WTC11 (cell line): ENCODE results near the gene RWDD4. TPM values are rescaled to one million over a fixed set of nuclear protein-coding genes. Genes with fewer than 3 reads are reported as not detected.

Source experiments
- ATAC-seq: fragments of 200-7000 bp; cut with Tn5 transposase; 2 replicates; pipeline ENCODE4 v1.10.0; 2021; ENCODE audit warnings: mild to moderate bottlenecking, moderate library complexity
- CTCF ChIA-PET: fragments of 300-600 bp; sonication (Branson Sonifier 250); formaldehyde crosslinking; loops from one replicate; lab custom pipeline; 2021; ENCODE audit warnings: antibody characterized with exemption; lab: Charles Lee
- POLR2A ChIA-PET: fragments of 350-600 bp; sonication (Branson Sonifier 250); formaldehyde crosslinking; loops from one replicate; lab custom pipeline; 2021; ENCODE audit warnings: antibody characterized with exemption; lab: Charles Lee
- DNase-seq: peaks from one replicate; pipeline ENCODE4 v3.0.0; 2021; ENCODE audit warnings: low spot score
- H3K27ac Mint-ChIP-seq: 2 replicates; pipeline ENCODE4 v1.8.0; 2021; ENCODE audit warnings: mixed read lengths
- H3K27me3 Mint-ChIP-seq: 2 replicates; pipeline ENCODE4 v1.8.0; 2021; ENCODE audit warnings: low read depth, mild to moderate bottlenecking, moderate library complexity, mixed read lengths
- H3K36me3 Mint-ChIP-seq: 2 replicates; pipeline ENCODE4 v1.8.0; 2021; ENCODE audit warnings: mixed read lengths
- H3K4me1 Mint-ChIP-seq: 2 replicates; pipeline ENCODE4 v1.8.0; 2022; ENCODE audit warnings: mixed read lengths
- H3K4me3 Mint-ChIP-seq: 2 replicates; pipeline ENCODE4 v1.8.0; 2021; ENCODE audit warnings: mild to moderate bottlenecking, moderate library complexity, mixed read lengths
- H3K9me3 Mint-ChIP-seq: 2 replicates; pipeline ENCODE4 v1.8.0; 2021; ENCODE audit warnings: mixed read lengths
- CBFB ChIP-seq: sonication (generic); formaldehyde crosslinking; IDR thresholded peaks from 2 replicates; pipeline ENCODE4 v1.8.1; 2022; ENCODE audit warnings: mild to moderate bottlenecking, low read depth, missing genetic modification reagents
- FOXJ3 ChIP-seq: sonication (generic); formaldehyde crosslinking; IDR thresholded peaks from 2 replicates; pipeline ENCODE4 v1.9.0; 2021; ENCODE audit warnings: missing genetic modification reagents, mild to moderate bottlenecking, borderline replicate concordance
- FOXP1 ChIP-seq: sonication (generic); formaldehyde crosslinking; IDR thresholded peaks from 2 replicates; pipeline ENCODE4 v1.8.0; 2022; ENCODE audit warnings: missing genetic modification reagents, mild to moderate bottlenecking, moderate library complexity, borderline replicate concordance
- JAZF1 ChIP-seq: fragments of 250-450 bp; sonication (Bioruptor Pico); IDR thresholded peaks from 2 replicates; pipeline ENCODE4 v1.9.0; 2021; ENCODE audit warnings: moderate library complexity, mild to moderate bottlenecking, inconsistent platforms
- MXD4 ChIP-seq: fragments of 250-450 bp; sonication (Bioruptor Pico); IDR thresholded peaks from 2 replicates; pipeline ENCODE4 v1.8.0; 2021; ENCODE audit warnings: mild to moderate bottlenecking, moderate library complexity, borderline replicate concordance
- MYBL2 ChIP-seq: sonication (generic); formaldehyde crosslinking; IDR thresholded peaks from 2 replicates; pipeline ENCODE4 v1.8.1; 2023; ENCODE audit warnings: mild to moderate bottlenecking, moderate library complexity, missing genetic modification reagents
- NFYB ChIP-seq: sonication (generic); formaldehyde crosslinking; conservative IDR thresholded peaks from 2 replicates; pipeline ENCODE4 v1.8.0; 2022; ENCODE audit warnings: low read depth, missing genetic modification reagents
- TEAD1 ChIP-seq: sonication (generic); formaldehyde crosslinking; IDR thresholded peaks from 2 replicates; pipeline ENCODE4 v1.8.0; 2022; ENCODE audit warnings: mild to moderate bottlenecking, missing genetic modification reagents
- TP53 ChIP-seq: sonication (generic); formaldehyde crosslinking; IDR thresholded peaks from 2 replicates; pipeline ENCODE4 v1.8.1; 2023; ENCODE audit warnings: mild to moderate bottlenecking, missing genetic modification reagents
- ZBTB21 ChIP-seq: sonication (generic); formaldehyde crosslinking; IDR thresholded peaks from 2 replicates; pipeline ENCODE4 v1.8.1; 2023; ENCODE audit warnings: mild to moderate bottlenecking, missing genetic modification reagents, borderline replicate concordance
- ZNF263 ChIP-seq: sonication (generic); formaldehyde crosslinking; IDR thresholded peaks from 2 replicates; pipeline ENCODE4 v1.8.1; 2022; ENCODE audit warnings: low read depth, mild to moderate bottlenecking, moderate library complexity, missing genetic modification reagents
- ZNF317 ChIP-seq: sonication (generic); formaldehyde crosslinking; IDR thresholded peaks from 2 replicates; pipeline ENCODE4 v1.8.1; 2023; ENCODE audit warnings: low read depth, mild to moderate bottlenecking, moderate library complexity, missing genetic modification reagents, borderline replicate concordance
- ZNF671 ChIP-seq: fragments of 250-450 bp; sonication (Bioruptor Pico); IDR thresholded peaks from 2 replicates; pipeline ENCODE4 v1.8.0; 2021; ENCODE audit warnings: mild to moderate bottlenecking
- total RNA-seq: library from RNA; stranded (reverse); gene quantifications from 3 replicates; pipeline ENCODE4 v1.2.3, GENCODE V29; 2021
- TF ChIP-seq, protein P1 (sequence below): sonication (generic); formaldehyde crosslinking; conservative IDR thresholded peaks from 2 replicates; pipeline ENCODE4 v1.8.1; 2022; ENCODE audit warnings: mild to moderate bottlenecking, missing genetic modification reagents
- TF ChIP-seq, protein P2 (sequence below): sonication (generic); formaldehyde crosslinking; conservative IDR thresholded peaks from 2 replicates; pipeline ENCODE4 v1.8.1; 2023; ENCODE audit warnings: mild to moderate bottlenecking, low read depth, missing genetic modification reagents, moderate library complexity
- TF ChIP-seq, protein P3 (sequence below): fragments of 250-450 bp; sonication (Bioruptor Pico); IDR thresholded peaks from 2 replicates; pipeline ENCODE4 v1.9.0; 2021; ENCODE audit warnings: mild to moderate bottlenecking
- TF ChIP-seq, protein P4 (sequence below): sonication (generic); formaldehyde crosslinking; IDR thresholded peaks from 2 replicates; pipeline ENCODE4 v1.8.1; 2023; ENCODE audit warnings: mild to moderate bottlenecking, missing genetic modification reagents, moderate library complexity
- TF ChIP-seq, protein P5 (sequence below): sonication (generic); formaldehyde crosslinking; IDR thresholded peaks from 2 replicates; pipeline ENCODE4 v1.8.0; 2022; ENCODE audit warnings: mild to moderate bottlenecking, missing genetic modification reagents
- TF ChIP-seq, protein P6 (sequence below): sonication (generic); formaldehyde crosslinking; IDR thresholded peaks from 2 replicates; pipeline ENCODE4 v1.8.1; 2023; ENCODE audit warnings: mild to moderate bottlenecking, missing genetic modification reagents, borderline replicate concordance
- TF ChIP-seq, protein P7 (sequence below): sonication (generic); formaldehyde crosslinking; IDR thresholded peaks from 2 replicates; pipeline ENCODE4 v1.8.0; 2022; ENCODE audit warnings: mild to moderate bottlenecking, missing genetic modification reagents
- TF ChIP-seq, protein P8 (sequence below): sonication (generic); formaldehyde crosslinking; IDR thresholded peaks from 2 replicates; pipeline ENCODE4 v1.8.0; 2023; ENCODE audit warnings: missing genetic modification reagents

RWDD4 gene
- total RNA-seq, 1 experiment from 2014 or later: 17.8 TPM

DNA sequence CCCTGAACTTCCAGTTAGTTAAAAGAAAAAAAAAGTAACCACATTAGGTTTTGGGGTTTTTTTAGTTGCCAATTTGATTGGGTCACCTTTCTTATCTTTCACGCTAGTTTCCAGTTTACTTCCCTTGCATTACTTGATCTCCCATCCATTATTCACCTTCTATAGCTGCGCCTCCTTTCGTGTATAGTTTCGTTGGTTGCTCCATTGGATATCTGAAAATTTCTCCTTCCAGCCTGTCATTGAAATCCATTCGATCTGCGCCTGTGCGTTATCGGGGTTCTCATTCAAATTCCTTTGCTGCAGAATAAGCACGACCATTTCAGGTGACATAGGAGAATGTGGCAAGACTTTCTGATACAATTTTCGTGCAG lies 872 bp upstream of the RWDD4 start:
- Mint-ChIP-seq H3K27me3 (no peaks in the 10 kb centered on the region), H3K36me3 (peaks cover 8% of the 10 kb centered on the region; the same call in 1 of the 2 replicates), H3K9me3 (no peaks in the 10 kb centered on the region), H3K27ac (peak overlapping the region; percentile 91), H3K4me3 (peak overlapping the region; percentile 86)
- no peak for ATAC-seq
- ChIA-PET POLR2A (no interaction called here), CTCF (interaction anchor here (0.6 kb wide), 1 partner anchor 23 kb away, joined by 3 read pairs; no protein-coding TSS in a partner anchor)
- TF ChIP-seq ZNF263 (no peak), ZNF317 (CRISPR knock-in tag) (no peak)
- TF ChIP-seq, protein P1, sequence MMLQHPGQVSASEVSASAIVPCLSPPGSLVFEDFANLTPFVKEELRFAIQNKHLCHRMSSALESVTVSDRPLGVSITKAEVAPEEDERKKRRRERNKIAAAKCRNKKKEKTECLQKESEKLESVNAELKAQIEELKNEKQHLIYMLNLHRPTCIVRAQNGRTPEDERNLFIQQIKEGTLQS (CRISPR knock-in tag): no peak
- TF ChIP-seq, protein P2, sequence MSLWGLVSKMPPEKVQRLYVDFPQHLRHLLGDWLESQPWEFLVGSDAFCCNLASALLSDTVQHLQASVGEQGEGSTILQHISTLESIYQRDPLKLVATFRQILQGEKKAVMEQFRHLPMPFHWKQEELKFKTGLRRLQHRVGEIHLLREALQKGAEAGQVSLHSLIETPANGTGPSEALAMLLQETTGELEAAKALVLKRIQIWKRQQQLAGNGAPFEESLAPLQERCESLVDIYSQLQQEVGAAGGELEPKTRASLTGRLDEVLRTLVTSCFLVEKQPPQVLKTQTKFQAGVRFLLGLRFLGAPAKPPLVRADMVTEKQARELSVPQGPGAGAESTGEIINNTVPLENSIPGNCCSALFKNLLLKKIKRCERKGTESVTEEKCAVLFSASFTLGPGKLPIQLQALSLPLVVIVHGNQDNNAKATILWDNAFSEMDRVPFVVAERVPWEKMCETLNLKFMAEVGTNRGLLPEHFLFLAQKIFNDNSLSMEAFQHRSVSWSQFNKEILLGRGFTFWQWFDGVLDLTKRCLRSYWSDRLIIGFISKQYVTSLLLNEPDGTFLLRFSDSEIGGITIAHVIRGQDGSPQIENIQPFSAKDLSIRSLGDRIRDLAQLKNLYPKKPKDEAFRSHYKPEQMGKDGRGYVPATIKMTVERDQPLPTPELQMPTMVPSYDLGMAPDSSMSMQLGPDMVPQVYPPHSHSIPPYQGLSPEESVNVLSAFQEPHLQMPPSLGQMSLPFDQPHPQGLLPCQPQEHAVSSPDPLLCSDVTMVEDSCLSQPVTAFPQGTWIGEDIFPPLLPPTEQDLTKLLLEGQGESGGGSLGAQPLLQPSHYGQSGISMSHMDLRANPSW (CRISPR knock-in tag): no peak
- TF ChIP-seq, protein P3, sequence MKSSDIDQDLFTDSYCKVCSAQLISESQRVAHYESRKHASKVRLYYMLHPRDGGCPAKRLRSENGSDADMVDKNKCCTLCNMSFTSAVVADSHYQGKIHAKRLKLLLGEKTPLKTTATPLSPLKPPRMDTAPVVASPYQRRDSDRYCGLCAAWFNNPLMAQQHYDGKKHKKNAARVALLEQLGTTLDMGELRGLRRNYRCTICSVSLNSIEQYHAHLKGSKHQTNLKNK (CRISPR knock-in tag): no peak
- TF ChIP-seq, all 79 proteins: peak for 0
- peaks cover 19% of the 10 kb centered on the region for H3K4me1 Mint-ChIP-seq
- no peak for DNase-seq

DNA sequence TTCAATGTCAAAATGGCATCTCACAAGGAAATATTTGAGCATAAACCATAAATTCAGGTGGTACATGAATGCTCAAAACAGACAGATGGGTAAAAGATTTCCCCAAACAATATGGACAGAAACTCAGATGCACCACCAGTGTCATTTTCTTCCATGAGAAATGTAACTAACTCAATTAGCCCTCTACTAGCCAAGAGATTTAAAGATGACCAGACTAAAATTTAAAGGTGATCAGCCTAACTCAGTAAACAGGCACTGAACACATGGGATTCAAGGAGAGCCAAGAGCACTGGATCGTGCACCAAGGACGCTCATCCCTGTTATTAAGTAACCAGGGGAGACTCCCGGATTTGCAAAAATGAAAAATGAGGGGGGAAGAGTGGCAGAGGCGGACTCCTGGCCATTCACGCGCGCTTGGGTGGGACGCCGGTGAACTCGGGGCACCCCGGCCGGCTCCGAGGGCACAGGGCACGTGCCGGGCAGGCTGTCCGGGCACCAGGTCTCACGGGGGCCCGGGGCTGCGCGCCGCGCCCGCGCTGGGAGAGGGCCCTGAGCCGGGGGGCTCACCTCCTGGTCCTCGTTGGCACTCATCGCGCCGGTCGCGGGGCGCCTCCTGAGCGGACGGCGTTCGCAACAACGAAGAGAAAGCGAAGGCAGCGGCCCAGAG lies 490 bp downstream of the RWDD4 start:
- Mint-ChIP-seq H3K4me3 (peak overlapping the region; percentile 86), H3K27me3 (no peaks in the 10 kb centered on the region), H3K9me3 (no peaks in the 10 kb centered on the region), H3K27ac (peak overlapping the region; percentile 34), H3K4me1 (peaks cover 19% of the 10 kb centered on the region)
- ChIA-PET CTCF (no interaction called here), POLR2A (no interaction called here)
- DNase-seq: peak; percentile 18
- no peak for ATAC-seq
- TF ChIP-seq, protein P4, sequence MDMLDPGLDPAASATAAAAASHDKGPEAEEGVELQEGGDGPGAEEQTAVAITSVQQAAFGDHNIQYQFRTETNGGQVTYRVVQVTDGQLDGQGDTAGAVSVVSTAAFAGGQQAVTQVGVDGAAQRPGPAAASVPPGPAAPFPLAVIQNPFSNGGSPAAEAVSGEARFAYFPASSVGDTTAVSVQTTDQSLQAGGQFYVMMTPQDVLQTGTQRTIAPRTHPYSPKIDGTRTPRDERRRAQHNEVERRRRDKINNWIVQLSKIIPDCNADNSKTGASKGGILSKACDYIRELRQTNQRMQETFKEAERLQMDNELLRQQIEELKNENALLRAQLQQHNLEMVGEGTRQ (CRISPR knock-in tag): peak; percentile 47
- TF ChIP-seq ZBTB21 (CRISPR knock-in tag) (0 out of 2 replicates have a peak, but pooled peaks have one; percentile 67), FOXJ3 (CRISPR knock-in tag) (no peak), TEAD1 (0 out of 2 replicates have a peak, but pooled peaks have one; percentile 21), CBFB (CRISPR knock-in tag) (peak; percentile 87; the same call in 1 of the 2 replicates), MXD4 (CRISPR knock-in tag) (no peak), FOXP1 (CRISPR knock-in tag) (no peak), TP53 (CRISPR knock-in tag) (0 out of 2 replicates have a peak, but pooled peaks have one; percentile 89), NFYB (CRISPR knock-in tag) (no peak), MYBL2 (no peak), ZNF671 (CRISPR knock-in tag) (no peak), JAZF1 (no peak)
- TF ChIP-seq, protein P5, sequence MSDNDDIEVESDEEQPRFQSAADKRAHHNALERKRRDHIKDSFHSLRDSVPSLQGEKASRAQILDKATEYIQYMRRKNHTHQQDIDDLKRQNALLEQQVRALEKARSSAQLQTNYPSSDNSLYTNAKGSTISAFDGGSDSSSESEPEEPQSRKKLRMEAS (CRISPR knock-in tag): peak; percentile 53; the same call in 1 of the 2 replicates
- TF ChIP-seq, protein P6, sequence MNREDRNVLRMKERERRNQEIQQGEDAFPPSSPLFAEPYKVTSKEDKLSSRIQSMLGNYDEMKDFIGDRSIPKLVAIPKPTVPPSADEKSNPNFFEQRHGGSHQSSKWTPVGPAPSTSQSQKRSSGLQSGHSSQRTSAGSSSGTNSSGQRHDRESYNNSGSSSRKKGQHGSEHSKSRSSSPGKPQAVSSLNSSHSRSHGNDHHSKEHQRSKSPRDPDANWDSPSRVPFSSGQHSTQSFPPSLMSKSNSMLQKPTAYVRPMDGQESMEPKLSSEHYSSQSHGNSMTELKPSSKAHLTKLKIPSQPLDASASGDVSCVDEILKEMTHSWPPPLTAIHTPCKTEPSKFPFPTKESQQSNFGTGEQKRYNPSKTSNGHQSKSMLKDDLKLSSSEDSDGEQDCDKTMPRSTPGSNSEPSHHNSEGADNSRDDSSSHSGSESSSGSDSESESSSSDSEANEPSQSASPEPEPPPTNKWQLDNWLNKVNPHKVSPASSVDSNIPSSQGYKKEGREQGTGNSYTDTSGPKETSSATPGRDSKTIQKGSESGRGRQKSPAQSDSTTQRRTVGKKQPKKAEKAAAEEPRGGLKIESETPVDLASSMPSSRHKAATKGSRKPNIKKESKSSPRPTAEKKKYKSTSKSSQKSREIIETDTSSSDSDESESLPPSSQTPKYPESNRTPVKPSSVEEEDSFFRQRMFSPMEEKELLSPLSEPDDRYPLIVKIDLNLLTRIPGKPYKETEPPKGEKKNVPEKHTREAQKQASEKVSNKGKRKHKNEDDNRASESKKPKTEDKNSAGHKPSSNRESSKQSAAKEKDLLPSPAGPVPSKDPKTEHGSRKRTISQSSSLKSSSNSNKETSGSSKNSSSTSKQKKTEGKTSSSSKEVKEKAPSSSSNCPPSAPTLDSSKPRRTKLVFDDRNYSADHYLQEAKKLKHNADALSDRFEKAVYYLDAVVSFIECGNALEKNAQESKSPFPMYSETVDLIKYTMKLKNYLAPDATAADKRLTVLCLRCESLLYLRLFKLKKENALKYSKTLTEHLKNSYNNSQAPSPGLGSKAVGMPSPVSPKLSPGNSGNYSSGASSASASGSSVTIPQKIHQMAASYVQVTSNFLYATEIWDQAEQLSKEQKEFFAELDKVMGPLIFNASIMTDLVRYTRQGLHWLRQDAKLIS (CRISPR knock-in tag): no peak
- TF ChIP-seq, protein P7, sequence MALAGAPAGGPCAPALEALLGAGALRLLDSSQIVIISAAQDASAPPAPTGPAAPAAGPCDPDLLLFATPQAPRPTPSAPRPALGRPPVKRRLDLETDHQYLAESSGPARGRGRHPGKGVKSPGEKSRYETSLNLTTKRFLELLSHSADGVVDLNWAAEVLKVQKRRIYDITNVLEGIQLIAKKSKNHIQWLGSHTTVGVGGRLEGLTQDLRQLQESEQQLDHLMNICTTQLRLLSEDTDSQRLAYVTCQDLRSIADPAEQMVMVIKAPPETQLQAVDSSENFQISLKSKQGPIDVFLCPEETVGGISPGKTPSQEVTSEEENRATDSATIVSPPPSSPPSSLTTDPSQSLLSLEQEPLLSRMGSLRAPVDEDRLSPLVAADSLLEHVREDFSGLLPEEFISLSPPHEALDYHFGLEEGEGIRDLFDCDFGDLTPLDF (CRISPR knock-in tag): no peak
- TF ChIP-seq, protein P8, sequence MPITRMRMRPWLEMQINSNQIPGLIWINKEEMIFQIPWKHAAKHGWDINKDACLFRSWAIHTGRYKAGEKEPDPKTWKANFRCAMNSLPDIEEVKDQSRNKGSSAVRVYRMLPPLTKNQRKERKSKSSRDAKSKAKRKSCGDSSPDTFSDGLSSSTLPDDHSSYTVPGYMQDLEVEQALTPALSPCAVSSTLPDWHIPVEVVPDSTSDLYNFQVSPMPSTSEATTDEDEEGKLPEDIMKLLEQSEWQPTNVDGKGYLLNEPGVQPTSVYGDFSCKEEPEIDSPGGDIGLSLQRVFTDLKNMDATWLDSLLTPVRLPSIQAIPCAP: peak; percentile 29; the same call in 1 of the 2 replicates
- TF ChIP-seq, all 79 proteins: peak for 7
- peaks cover 8% of the 10 kb centered on the region; the same call in 1 of the 2 replicates for H3K36me3 Mint-ChIP-seq
